HAP-1 (cell line): ENCODE results near the gene FGFBP2.

Source experiments
- DNase-seq, 2 experiments: peaks; one replicate each; pipeline ENCODE4 v3.0.0-alpha.2; 2016 to 2020; ENCODE audit warnings: low spot score in 2 of 2
- H3K27me3 ChIP-seq: fragments of 250-450 bp; sonication (Bioruptor Pico); 2 replicates; pipeline ENCODE4 v1.5.1; 2020; ENCODE audit warnings: low read depth, mild to moderate bottlenecking, moderate library complexity
- H3K36me3 ChIP-seq: fragments of 250-450 bp; sonication (Bioruptor Pico); replicated peaks from 2 replicates; pipeline ENCODE4 v1.5.1; 2020; ENCODE audit warnings: mild to moderate bottlenecking
- H3K4me1 ChIP-seq: fragments of 250-450 bp; sonication (Bioruptor Pico); 2 replicates; pipeline ENCODE4 v1.5.1; 2020; ENCODE audit warnings: mild to moderate bottlenecking
- H3K4me3 ChIP-seq: fragments of 250-450 bp; sonication (Bioruptor Pico); 2 replicates; pipeline ENCODE4 v1.5.1; 2020; ENCODE audit warnings: mild to moderate bottlenecking, moderate library complexity
- H3K9me3 ChIP-seq: fragments of 250-450 bp; sonication (Bioruptor Pico); 2 replicates; pipeline ENCODE4 v1.5.1; 2020; ENCODE audit warnings: mild to moderate bottlenecking, moderate library complexity
- in situ Hi-C: fragments of 300-500 bp; cut with MboI; formaldehyde crosslinking; loops from 3 replicates; pipeline ENCODE4 v1.14.3; 2020; ENCODE audit warnings: low sequenced_read_pairs, inconsistent platforms, mixed read lengths

Gene FGFBP2

DNA sequence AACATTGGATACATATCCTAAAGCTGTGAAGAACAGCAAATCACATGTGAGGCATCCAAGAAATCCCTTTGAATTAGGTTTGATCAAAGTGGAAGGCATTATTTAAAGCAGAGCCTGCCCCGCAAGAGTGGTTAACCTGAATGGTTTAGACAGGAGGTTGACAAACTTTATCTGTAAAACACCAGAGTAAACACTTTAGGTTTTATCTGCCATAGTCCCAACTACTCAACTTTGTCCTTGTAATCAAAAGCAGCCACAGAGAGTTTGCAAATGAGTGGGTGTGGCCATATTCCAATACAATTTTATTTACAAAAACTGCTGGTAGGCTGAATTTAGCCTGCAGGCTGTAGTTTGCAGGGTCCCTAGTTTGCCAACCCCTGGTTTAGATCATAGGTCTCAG is 25.2 kb upstream of the FGFBP2 start:
- DNase-seq, result no peak
- Histone ChIP-seq H3K36me3 (no peaks in the 10 kb centered on the region), H3K4me3 (no peak overlapping the region), H3K27me3 (no peaks in the 10 kb centered on the region), H3K4me1 (no peaks in the 10 kb centered on the region), H3K9me3 (no peaks in the 10 kb centered on the region)
- in situ Hi-C loops, result no loop called here

DNA sequence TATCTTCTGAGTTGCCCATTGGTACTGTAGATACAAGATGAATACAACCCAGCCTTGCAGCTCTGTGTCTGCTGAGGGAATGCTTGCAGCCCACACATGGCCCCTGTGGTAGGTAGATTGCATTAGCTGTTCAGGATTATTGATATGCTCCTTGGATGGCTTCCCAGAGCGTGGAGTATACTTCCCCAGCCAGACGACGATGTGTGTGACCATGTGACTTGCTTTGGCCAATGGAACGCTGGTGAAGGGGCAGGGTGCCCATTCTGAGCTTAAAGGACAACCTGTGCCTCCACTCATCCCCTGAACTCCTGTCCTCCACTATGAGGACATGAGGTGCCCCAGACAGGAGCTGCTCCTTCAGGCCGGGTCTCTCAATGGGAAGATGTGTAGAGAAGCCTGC is 23.9 kb upstream of the FGFBP2 start:
- H3K4me1 ChIP-seq, result no peaks in the 10 kb centered on the region
- H3K27me3 ChIP-seq, result no peaks in the 10 kb centered on the region
- H3K9me3 ChIP-seq, result no peaks in the 10 kb centered on the region
- H3K36me3 ChIP-seq, result no peaks in the 10 kb centered on the region
- no peak for DNase-seq
- in situ Hi-C loops, result no loop called here
- no peak overlapping the region for H3K4me3 ChIP-seq

DNA sequence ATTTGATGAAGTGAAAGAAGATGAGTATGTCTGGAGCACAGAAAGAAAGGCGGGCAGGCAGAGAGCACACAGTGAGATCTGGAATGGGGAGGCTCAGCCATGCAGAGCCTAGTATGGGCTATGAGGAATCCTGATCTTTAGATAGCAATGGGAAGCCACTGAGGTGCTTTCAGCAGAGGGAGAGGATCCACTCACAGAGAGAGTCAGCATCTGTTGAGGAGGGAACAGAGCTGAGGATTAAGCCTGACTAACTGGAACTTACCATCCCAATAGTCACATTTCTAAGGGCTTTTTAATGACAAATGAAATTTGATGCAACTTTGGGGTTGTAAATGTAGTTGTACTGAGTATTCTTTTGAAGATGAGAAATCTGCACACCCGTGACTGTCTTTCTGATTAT is 20.6 kb upstream of the FGFBP2 start:
- Histone ChIP-seq H3K27me3 (no peaks in the 10 kb centered on the region), H3K9me3 (no peaks in the 10 kb centered on the region), H3K4me3 (no peak overlapping the region), H3K4me1 (no peaks in the 10 kb centered on the region), H3K36me3 (no peaks in the 10 kb centered on the region)
- in situ Hi-C loops, result no loop called here
- no peak for DNase-seq

DNA sequence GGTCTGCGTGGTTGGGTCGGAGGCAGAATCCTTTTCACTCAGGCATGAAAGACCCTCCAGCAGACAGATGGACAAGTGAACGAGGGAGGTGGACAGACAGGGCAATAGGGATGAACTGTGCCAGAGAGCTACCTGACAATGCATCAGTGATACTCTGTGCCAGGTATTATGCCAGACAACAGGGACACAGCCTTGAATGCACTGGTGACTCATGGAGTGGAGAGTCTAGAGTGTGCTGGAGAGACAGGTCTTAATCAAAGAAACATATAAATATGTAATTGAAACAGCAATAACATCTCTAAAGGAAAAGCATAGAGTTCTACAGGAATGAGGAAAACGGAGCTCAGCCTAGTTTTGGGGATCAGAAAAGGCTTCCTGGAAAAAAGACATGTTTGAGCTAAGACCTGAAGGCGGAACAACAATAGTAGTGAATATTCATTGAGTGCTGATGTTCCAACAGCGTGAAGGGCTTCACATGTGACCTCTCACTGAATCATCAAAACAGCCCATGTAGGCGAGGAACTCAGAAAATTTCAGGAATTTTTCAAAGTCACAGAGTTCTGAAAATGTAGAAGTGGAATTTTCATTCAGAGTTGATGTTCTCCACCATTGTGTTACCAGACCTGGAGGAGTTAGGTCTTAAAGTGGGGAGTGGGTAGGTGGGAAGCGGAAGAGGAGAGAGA is 20.0 kb upstream of the FGFBP2 start:
- Histone ChIP-seq H3K4me3 (no peak overlapping the region), H3K4me1 (no peaks in the 10 kb centered on the region), H3K9me3 (no peaks in the 10 kb centered on the region), H3K27me3 (no peaks in the 10 kb centered on the region), H3K36me3 (no peaks in the 10 kb centered on the region)
- no peak for DNase-seq
- in situ Hi-C loops, result no loop called here

DNA sequence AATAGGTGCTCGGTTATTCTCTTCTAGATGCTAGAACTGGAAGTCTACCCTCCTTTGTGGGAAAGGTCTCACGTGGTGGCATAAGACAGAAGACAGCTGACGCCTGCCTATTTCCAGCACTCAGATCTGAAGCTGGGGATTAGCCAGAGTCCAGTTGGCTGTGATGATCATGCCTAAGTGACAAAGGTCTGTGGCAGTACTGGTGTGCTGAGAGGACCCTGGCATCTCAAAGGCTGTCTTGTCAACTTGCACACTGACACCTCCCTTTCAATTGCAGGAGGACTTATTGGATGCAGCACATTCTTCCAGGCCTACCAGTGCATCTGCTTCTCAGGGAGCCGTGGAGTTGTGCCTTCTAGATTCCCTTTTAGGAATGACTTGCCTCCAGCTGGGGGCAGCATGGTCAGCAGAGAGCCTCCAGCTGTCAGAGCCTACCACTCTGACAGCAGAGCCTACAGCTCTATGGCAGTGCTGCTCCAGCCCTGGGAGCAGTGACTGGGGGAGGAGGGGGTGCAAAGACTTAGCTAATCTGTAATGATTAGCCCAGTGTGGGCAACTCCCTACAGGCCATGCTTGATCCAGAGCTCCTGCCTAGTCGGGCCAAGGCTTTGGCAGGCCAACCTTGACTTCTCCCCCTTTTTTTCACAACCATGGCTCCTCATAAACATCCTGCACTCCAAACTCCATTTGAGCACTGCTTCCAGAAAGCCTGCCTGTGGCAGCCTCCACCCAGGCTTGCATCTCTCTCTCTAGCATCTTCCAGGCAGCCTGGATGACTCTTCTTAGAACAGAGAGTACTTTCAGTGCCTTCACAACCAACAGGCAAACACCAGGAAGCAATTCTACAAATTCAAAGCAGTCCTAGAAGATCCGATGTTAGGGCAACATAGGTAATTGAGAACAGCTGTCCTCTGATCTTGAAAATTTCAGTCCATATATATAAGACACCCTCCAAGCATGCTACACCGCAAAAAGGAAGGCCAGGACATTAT is 13.8 kb upstream of the FGFBP2 start:
- Histone ChIP-seq H3K36me3 (no peaks in the 10 kb centered on the region), H3K4me3 (no peak overlapping the region), H3K27me3 (no peaks in the 10 kb centered on the region), H3K4me1 (no peaks in the 10 kb centered on the region), H3K9me3 (no peaks in the 10 kb centered on the region)
- in situ Hi-C loops, result no loop called here
- no peak for DNase-seq

DNA sequence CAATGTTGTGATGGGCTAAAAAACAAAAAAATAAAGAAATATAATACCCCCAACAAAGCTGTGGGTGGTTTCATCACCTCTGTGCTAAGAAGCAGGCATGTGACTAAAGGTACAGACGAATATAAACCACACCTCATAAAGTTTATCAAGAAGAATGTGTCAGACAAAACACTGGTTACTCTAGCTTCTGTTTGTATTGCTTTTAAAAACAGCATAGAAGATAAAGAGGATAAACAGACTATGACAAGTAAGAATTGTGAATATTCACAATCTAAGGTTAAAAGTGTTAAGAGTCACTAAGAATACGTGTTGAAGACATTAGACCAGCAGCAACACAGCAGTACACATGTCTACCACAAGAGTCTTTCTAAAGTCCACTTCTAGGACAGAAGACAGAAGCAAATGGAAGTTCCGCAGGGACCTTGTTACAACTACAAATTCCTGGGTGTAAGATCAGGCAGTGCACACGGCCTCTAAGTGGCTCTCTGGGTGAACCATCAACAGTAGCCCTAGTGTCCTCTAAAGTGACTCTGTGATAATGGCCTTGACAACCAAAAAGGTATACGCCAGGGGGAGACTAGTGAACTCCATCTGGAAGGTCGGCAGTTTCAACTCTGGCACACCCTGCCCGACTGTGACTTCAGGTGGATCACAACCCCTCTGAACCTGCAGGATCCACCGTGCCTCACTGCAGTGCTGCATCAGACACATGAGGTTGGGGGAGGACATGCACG is 8.3 kb upstream of the FGFBP2 start:
- H3K4me1 ChIP-seq, result no peaks in the 10 kb centered on the region
- H3K4me3 ChIP-seq, result no peak overlapping the region
- no peak for DNase-seq
- no peaks in the 10 kb centered on the region for H3K27me3 ChIP-seq
- H3K36me3 ChIP-seq, result no peaks in the 10 kb centered on the region
- in situ Hi-C loops, result no loop called here
- no peaks in the 10 kb centered on the region for H3K9me3 ChIP-seq

DNA sequence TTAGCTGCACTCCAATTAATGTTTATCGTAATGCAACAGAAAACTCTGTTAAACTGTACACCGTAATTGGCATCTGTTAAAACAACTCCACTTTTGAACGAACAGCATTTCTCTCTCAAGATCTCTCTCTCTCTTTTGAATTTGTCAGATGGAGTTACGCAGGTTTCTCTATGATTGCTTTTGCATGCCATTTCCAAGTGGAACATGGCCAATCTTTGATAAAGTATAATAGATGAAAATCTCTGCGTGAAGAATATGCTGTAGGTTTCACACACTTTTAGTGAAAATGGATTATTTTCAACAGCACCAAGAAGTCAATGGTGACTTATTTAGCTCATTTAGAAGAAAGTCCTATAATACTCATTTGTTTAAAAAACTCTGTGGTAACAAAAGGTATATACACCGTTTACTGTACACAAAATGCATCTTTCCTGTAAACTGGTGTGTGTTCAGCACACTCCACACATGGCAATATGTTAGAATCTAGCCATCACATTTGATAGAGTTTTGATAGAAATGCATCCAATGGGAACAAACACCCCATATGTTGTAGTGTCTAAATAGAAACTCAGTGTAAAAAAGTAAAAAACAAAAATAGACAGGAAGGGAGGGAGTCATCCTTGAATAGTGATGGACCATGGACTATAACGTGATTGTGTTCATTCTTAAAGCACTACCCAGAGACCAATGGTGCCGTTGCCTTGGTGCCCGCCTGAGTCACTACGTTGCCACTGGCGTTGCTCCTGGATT is 5.8 kb upstream of the FGFBP2 start:
- Histone ChIP-seq H3K4me1 (no peaks in the 10 kb centered on the region), H3K36me3 (no peaks in the 10 kb centered on the region), H3K9me3 (no peaks in the 10 kb centered on the region), H3K27me3 (no peaks in the 10 kb centered on the region), H3K4me3 (no peak overlapping the region)
- no peak for DNase-seq
- in situ Hi-C loops, result loop anchor here (10.0 kb wide), 1 partner anchor 494 kb away; no protein-coding TSS in a partner anchor

DNA sequence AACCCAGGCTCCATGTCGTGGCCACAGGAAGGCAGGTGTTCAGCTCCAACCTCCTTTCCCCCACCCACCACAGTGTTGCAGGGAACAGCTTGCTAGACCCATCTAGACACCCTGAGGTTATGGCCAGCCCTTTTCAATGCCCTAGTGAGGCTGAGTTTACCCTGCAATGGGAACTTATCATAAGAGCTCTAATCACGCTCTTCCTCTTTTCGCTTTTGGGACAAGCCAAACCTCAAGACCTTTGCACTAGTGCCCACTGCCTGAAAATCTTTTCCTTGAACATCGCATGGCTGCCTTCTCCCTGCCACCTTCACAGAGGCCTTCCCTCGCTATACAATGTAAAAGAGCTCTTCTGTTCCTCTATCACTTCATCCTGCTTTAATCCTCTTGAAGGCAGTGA is 2.4 kb upstream of the FGFBP2 start:
- H3K4me3 ChIP-seq, result no peak overlapping the region
- no peaks in the 10 kb centered on the region for H3K4me1 ChIP-seq
- in situ Hi-C loops, result loop anchor here (10.0 kb wide), 1 partner anchor 491 kb away; no protein-coding TSS in a partner anchor
- H3K27me3 ChIP-seq, result no peaks in the 10 kb centered on the region
- no peaks in the 10 kb centered on the region for H3K9me3 ChIP-seq
- no peaks in the 10 kb centered on the region for H3K36me3 ChIP-seq
- DNase-seq, result no peak

DNA sequence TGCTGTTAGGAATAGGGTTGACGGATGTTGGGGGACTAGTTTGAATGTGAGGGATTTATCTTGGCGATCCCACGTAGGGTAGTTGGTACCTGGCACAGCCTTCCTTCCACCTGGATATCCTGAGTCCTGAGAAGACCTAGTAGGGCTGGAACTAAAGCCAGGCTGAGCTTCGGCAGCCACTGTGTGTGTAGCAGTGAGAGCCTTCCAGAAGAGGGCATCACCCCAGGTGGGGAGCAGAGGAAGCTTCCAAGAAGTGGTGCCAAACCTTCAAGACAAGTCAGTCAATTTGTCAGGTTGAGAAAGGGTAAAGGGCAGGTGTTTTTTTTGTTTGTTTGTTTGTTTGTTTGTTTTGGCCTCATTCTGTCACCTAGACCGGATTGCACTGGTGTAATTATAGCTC is 1.2 kb upstream of the FGFBP2 start:
- Histone ChIP-seq H3K4me3 (no peak overlapping the region), H3K27me3 (no peaks in the 10 kb centered on the region), H3K36me3 (no peaks in the 10 kb centered on the region), H3K4me1 (no peaks in the 10 kb centered on the region), H3K9me3 (no peaks in the 10 kb centered on the region)
- DNase-seq, result no peak
- in situ Hi-C loops, result loop anchor here (10.0 kb wide), 1 partner anchor 489 kb away; no protein-coding TSS in a partner anchor

DNA sequence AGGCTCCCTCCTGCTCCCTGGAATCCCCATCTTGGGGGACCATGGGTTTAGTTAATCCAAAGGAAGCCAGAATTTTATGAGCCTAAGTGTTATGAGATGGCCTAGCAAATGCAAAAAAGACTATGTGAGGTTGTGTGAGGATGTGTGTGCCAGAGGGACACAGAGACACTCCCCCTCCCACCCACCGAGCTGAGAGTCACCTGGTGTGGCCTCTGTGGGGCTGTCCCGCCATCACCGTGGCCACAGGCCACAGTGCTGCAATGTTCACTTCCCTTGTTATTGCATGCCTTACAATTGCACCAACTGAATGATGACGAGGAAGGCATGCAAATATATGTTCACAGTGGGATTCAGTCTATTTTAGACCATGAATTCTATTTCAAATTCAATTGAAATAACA is 601 bp upstream of the FGFBP2 start:
- no peak for DNase-seq
- Histone ChIP-seq H3K36me3 (no peaks in the 10 kb centered on the region), H3K9me3 (no peaks in the 10 kb centered on the region), H3K4me1 (no peaks in the 10 kb centered on the region), H3K27me3 (no peaks in the 10 kb centered on the region), H3K4me3 (no peak overlapping the region)
- in situ Hi-C loops, result loop anchor here (10.0 kb wide), 1 partner anchor 489 kb away; no protein-coding TSS in a partner anchor

DNA sequence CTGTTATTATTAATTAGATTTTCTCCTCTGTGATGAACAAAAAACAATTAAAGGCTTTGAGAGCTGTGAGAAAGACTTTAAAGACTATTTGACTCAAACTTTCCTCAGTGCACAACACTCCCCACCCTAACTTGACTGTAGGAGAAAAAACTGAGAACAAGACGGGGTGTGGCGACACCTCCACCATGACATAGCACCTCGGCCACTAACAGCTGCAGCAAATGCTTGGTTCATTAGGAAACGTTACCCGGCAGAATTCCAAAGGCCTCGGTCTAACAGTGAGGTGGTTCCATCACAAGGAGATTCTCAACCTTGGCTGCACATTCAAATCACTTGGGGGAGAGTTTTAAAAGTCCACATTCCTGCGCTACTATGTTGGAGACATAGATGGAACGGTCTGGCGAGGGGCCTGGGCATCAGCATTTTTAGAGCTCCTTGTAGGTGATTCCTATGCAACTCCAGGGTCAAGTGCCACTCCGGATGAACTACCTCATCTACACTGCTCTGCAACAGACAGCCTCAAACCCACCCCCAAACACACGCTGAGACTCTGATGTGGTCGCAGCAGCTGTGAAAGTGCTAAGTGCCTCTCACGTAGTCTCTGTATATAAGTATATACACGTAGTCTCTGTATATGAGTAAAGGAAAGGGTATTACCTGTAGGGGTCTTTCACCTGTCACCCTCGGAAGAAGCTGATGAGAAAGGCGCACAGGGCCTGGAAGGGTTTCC is 1.0 kb downstream of the FGFBP2 start:
- Histone ChIP-seq H3K4me1 (no peaks in the 10 kb centered on the region), H3K9me3 (no peaks in the 10 kb centered on the region), H3K4me3 (no peak overlapping the region), H3K36me3 (no peaks in the 10 kb centered on the region), H3K27me3 (no peaks in the 10 kb centered on the region)
- in situ Hi-C loops, result loop anchor here (10.0 kb wide), 1 partner anchor 487 kb away; no protein-coding TSS in a partner anchor
- DNase-seq, result no peak

DNA sequence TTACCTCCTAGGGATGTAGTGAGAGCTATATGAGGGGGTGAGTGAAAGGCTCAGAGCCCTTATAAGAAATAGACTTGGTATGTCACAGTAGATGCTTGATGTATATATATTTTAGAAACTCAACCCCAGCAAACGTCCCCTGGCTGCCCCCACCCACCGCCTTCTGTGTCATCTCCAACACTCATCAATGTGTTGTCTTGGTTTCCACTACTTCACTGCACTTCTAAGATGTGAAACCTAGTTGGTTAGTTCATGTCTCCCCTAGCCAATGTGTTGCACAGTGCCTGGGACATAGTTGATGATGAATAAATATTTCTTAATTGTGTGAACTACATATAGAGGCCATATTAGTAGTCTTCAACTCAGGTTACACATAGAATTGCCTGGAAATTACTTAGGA is 4.4 kb downstream of the FGFBP2 start:
- DNase-seq, result no peak
- Histone ChIP-seq H3K27me3 (no peaks in the 10 kb centered on the region), H3K36me3 (no peaks in the 10 kb centered on the region), H3K4me3 (no peak overlapping the region), H3K4me1 (no peaks in the 10 kb centered on the region), H3K9me3 (no peaks in the 10 kb centered on the region; the same call in 1 of the 2 replicates)
- in situ Hi-C loops, result no loop called here
